HS-5 (cell line): ENCODE measurements around the gene RANGAP1.

Experiments
- DNase-seq: peaks from one replicate; pipeline ENCODE4 v3.0.0-alpha.2; 2012; ENCODE audit warnings: low read depth

The RANGAP1 gene

GRCh38 chr22:41197038-41197972 lies 88.7 kb downstream of the RANGAP1 start:
- DNase-seq = peak; percentile 26
